Skeletal muscle tissue (tissue), 4 donors: Measurements from ENCODE around the gene GLOD5. TPM values are rescaled to one million over a fixed set of nuclear protein-coding genes. Genes with fewer than 3 reads are reported as not detected.

ENCODE experiments used
- H3K27ac ChIP-seq: one replicate; pipeline ENCODE4 v1.7.0; 2013; ENCODE audit warnings: mild to moderate bottlenecking, low read depth, low read length, inconsistent platforms
- H3K27me3 ChIP-seq, 3 donors: one replicate each; pipeline ENCODE4 v1.7.0; 2013; ENCODE audit warnings: low read length in 3 of 3; ENCODE audit not compliant: control insufficient read depth in 3 of 3, insufficient read depth in 3 of 3
- H3K36me3 ChIP-seq, 3 donors: one replicate each; pipeline ENCODE4 v1.7.0; 2013; ENCODE audit warnings: low read length in 3 of 3; ENCODE audit not compliant: control insufficient read depth in 3 of 3, insufficient read depth in 3 of 3
- H3K4me1 ChIP-seq, 3 donors: one replicate each; pipeline ENCODE4 v1.7.0; 2013; ENCODE audit warnings: low read length in 3 of 3, mild to moderate bottlenecking in 3 of 3; ENCODE audit not compliant: control insufficient read depth in 3 of 3, insufficient read depth in 3 of 3
- H3K4me3 ChIP-seq, 3 donors: one replicate each; pipeline ENCODE4 v1.7.0; 2013; ENCODE audit warnings: low read length in 3 of 3
- H3K9ac ChIP-seq, 3 donors: one replicate each; pipeline ENCODE4 v1.7.0; 2013; ENCODE audit warnings: low read length in 3 of 3, mild to moderate bottlenecking in 3 of 3, moderate library complexity in 2 of 3, low read depth in 1 of 3
- H3K9me3 ChIP-seq, 3 donors: one replicate each; pipeline ENCODE4 v1.7.0; 2013; ENCODE audit warnings: low read length in 3 of 3; ENCODE audit not compliant: control insufficient read depth in 3 of 3
- total RNA-seq: library from RNA; depleted of rRNA; stranded (reverse); fragments of >200 nt; gene quantifications from one replicate; pipeline ENCODE4 v1.2.3, GENCODE V29; 2014
- donor health status: Osteomylitis.

GLOD5 gene
- not detected for total RNA-seq

DNA sequence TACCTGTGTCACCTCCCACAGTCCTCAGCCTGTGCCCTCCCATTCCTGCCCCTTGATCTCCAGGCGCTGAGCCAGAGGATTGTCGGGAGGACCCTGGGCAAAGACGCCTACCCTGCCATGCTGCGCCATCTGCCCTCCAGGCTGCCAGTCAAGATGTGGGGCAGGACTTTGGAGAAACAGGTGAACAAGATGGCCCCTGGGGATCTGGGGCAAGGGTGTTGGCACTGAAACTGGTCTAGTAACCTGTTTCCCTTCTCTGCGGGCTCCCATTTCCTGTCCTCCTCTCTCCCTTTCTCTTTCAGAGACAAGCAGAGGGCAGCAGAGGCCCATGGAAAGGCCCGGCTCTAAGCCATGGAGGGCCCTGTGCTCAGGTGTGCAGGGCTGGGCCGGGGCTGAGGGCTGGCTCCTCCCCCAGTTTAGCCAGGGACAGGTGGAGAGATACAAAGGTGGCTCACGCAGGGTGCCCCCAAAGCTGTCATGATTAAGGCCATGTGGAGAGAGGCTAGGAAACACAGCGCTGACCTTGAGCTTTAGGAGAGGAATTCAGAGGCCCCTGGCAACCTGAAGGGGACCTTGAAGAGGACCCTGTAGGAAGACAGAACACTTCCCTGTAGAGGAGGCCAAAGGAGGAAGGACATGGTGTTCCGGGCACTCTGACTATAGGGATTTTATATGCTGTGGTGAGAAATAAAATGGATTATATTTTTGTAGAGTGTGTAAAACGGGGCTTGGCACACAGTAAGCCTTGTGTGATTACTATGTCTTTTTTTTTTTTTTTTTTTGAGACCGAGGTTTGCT, at the start of gene GLOD5:
TSS of gene GLOD5 (plus strand) at position 74 of the 798 bp plus-strand sequence. CDS start at position 118, 44 bp downstream.
- Histone ChIP-seq H3K9me3 (no peaks in the 10 kb centered on the region), H3K9ac (no peak within 1 kb of the TSS), H3K36me3 (no peaks in the 10 kb centered on the region), H3K27ac (no peak within 1 kb of the TSS), H3K4me1 (no peaks in the 10 kb centered on the region), H3K27me3 (peaks cover 0 to 4% (median 0%) of the 10 kb centered on the region in 3 donors), H3K4me3 (no peak within 1 kb of the TSS)

DNA sequence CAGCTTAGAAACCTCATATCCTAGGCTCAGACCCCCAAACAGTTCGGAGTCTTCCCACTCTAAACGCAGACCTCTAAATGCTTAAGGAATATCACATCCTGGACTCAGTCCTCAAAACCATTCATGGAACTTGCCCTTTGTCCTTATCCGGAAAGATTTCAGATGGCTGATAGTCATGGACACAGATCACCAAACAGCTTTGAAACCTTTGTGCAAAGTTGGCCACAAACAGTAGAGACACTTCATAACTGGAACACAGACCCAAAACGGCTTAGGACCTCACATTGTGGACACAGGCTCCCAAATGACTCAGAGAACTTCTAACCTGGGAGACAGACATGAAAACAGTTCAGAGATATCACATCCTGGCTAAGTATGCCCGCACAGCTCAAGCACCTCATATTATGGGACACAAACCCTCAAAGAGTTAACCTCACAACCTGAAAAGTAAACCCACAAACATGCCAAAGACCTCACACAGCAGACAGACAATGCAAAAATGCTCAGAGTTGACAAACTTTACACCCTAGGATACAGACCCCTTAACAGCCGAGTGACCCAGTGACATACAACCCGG, 49.5 kb upstream of the GLOD5 start:
- H3K4me1 ChIP-seq: peaks cover 0 to 8% (median 6%) of the 10 kb centered on the region in 3 donors
- peak overlapping the region; percentile 61 for H3K27ac ChIP-seq
- peaks cover 0 to 3% (median 0%) of the 10 kb centered on the region in 3 donors for H3K27me3 ChIP-seq
- H3K36me3 ChIP-seq: peaks cover 0 to 2% (median 0%) of the 10 kb centered on the region in 3 donors
- no peaks in the 10 kb centered on the region for H3K9me3 ChIP-seq
- no peak overlapping the region for H3K4me3 ChIP-seq
- H3K9ac ChIP-seq: peak overlapping the region in 2 of 3 donors; percentile 57 to 70

DNA sequence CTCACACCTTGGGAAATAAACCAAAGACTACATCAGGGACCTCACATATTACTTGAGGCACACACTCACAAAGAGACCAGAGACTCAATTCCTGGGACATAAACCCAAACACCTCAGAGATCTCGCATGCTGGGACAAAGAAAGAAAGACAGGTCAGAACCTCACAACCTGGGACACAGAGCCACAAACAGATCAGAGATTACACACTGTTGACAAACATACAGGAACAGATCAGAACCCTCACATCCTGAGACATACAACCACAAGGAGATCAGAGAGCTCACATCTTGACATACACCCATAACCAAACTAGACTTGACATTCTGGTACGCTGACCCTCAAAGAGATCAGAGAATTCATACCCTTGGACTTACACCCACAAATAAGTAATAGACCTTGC, 47.7 kb upstream of the GLOD5 start:
- H3K4me3 ChIP-seq: no peak overlapping the region
- H3K27ac ChIP-seq: no peak overlapping the region
- H3K27me3 ChIP-seq: no peaks in the 10 kb centered on the region
- H3K9ac ChIP-seq: no peak overlapping the region
- H3K4me1 ChIP-seq: peaks cover 0 to 8% (median 6%) of the 10 kb centered on the region in 3 donors
- no peaks in the 10 kb centered on the region for H3K9me3 ChIP-seq
- H3K36me3 ChIP-seq: no peaks in the 10 kb centered on the region

DNA sequence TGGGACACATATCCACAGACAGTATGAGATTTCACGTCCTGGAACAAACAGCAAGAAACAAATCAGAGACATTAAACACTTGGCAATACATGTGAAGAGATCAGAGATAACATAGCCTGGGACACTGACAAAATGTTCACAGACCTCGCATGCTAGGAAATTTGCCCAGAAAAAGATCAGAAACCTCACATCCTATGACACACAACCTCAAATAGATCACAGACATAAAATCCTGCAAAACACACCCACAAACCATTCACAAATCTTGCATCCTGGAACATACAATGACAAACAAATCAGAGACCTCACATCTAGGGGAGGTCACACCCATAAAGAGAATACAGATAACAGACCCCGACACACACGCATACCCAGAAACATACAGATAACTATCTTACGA, 47.0 kb upstream of the GLOD5 start:
- Histone ChIP-seq H3K9ac (peak overlapping the region in 1 of 3 donors; percentile 21), H3K27ac (no peak overlapping the region), H3K4me3 (no peak overlapping the region), H3K4me1 (peaks cover 0 to 8% (median 6%) of the 10 kb centered on the region in 3 donors), H3K36me3 (no peaks in the 10 kb centered on the region), H3K27me3 (no peaks in the 10 kb centered on the region), H3K9me3 (no peaks in the 10 kb centered on the region)

DNA sequence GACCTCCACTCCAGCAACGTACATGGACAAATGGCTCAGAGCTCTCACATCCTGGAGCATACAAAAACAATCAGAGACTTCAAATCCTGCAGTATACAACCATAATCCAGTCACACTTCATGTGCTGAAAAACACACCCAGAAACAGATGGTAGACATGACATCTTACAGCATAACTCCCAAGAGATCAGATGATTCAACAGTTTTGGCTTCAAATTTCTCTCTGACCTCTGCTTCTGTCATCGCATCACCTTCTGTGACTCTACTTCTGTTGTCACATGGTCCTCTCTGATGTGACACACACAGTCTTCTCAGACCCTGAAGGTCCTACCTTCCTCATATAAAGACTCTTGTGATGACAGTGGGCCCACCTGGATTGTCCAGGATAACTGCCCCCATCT, 46.5 kb upstream of the GLOD5 start:
- Histone ChIP-seq H3K4me1 (peaks cover 0 to 8% (median 6%) of the 10 kb centered on the region in 3 donors), H3K27ac (no peak overlapping the region), H3K9ac (peak overlapping the region in 1 of 3 donors; percentile 21), H3K36me3 (no peaks in the 10 kb centered on the region), H3K4me3 (no peak overlapping the region), H3K9me3 (no peaks in the 10 kb centered on the region), H3K27me3 (no peaks in the 10 kb centered on the region)

DNA sequence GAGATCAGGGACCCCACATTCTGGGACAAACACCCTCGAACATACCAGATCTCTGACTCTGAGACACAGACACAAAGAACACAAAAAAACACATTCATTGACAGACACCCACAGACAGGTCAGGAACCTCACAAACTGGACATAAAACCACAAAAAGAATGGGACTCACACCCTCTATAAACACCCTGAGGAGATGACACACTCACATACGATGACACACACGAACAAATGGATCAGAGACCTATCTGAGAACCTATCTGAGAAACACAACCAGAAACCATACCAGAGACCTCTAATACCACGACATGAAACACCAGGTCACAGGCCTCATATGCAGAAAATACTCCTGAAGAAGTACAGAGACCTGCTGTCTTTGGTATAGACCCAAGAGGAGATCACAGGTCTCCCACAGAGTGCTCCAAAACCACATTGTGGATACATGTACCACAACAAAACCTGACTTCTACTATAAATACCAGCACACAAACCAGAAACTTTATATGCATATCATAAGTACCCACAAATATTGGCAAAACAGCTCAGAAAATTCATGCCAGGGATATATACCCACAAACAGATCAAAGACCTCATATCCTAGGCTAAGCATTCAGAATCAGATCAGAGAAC, 45.6 kb upstream of the GLOD5 start:
- Histone ChIP-seq H3K27ac (no peak overlapping the region), H3K27me3 (no peaks in the 10 kb centered on the region), H3K36me3 (no peaks in the 10 kb centered on the region), H3K9me3 (no peaks in the 10 kb centered on the region), H3K4me1 (peaks cover 0 to 8% (median 6%) of the 10 kb centered on the region in 3 donors), H3K4me3 (no peak overlapping the region), H3K9ac (no peak overlapping the region)

DNA sequence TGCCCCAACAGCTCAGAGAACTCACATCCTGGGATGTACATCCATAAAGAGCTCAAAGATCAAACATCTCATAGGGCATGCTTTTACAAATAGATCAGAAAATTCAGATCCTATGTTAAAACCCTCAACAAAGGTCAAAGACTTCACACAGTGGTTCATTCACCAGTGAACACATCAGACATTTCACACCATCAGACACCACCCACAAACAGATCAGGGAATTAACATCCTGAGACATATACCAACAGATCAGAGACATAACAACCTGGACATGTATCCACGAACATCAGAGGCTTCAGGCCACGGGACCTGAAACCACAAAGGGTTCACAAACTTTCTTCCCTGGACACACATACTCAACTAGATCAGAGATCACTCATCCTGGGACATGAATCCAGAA, 41.6 kb upstream of the GLOD5 start:
- H3K4me3 ChIP-seq: no peak overlapping the region
- H3K27me3 ChIP-seq: no peaks in the 10 kb centered on the region
- no peaks in the 10 kb centered on the region for H3K4me1 ChIP-seq
- H3K27ac ChIP-seq: no peak overlapping the region
- no peaks in the 10 kb centered on the region for H3K36me3 ChIP-seq
- no peak overlapping the region for H3K9ac ChIP-seq
- H3K9me3 ChIP-seq: no peaks in the 10 kb centered on the region

DNA sequence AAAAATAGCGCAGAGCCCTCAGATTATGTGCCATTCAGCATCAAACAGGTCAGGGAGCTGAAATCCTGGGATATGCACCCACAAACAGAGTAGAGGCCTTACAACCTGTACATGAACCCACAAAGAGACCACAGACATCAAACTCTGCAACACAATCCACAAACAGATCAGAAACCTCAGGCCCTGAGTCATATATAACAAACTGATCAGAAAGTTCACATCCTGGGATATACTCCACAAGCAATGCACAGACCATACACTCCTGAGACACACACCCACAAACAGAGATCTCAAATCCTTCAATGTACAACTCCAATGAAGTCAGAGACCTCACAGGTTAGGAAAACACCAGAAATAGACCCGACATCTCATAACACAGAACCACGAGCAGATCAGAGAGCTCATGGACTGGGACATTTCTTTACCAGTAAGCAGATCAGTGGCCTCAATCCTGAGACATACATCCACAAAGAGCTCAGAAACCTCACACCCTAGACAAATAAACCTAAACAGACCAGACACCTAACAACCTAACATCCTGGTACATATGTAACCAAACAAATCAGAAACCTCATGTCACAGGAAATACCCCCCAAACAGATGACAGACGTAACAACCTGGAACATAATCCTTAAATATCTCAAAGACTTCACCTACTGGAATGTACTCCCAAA, 40.8 kb upstream of the GLOD5 start:
- H3K36me3 ChIP-seq: no peaks in the 10 kb centered on the region
- H3K4me1 ChIP-seq: no peaks in the 10 kb centered on the region
- no peak overlapping the region for H3K4me3 ChIP-seq
- H3K27me3 ChIP-seq: no peaks in the 10 kb centered on the region
- no peaks in the 10 kb centered on the region for H3K9me3 ChIP-seq
- no peak overlapping the region for H3K9ac ChIP-seq
- no peak overlapping the region for H3K27ac ChIP-seq

DNA sequence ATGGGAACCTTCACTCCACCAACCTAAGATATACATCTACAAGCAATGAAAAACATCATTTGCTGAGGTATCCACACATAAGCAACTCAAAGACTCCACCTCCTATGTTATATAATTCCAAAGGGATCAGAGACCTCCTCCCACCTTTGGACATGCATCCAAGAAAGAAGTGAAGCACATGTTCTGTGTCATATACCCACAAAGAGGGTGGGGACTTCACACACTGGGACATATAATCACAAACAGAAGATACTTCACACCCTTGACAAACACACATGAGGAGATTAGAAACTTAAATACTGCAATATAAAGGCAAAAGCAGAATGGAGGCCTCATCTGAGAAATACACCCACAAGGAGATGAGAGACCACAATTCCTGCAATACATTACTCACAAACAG, 39.6 kb upstream of the GLOD5 start:
- Histone ChIP-seq H3K4me3 (no peak overlapping the region), H3K36me3 (no peaks in the 10 kb centered on the region), H3K9ac (no peak overlapping the region), H3K27ac (no peak overlapping the region), H3K27me3 (no peaks in the 10 kb centered on the region), H3K4me1 (no peaks in the 10 kb centered on the region), H3K9me3 (no peaks in the 10 kb centered on the region)
